Keratinocyte (primary cell): ENCODE results near the gene SLC51A. TPM values are rescaled to one million over a fixed set of nuclear protein-coding genes. Genes with fewer than 3 reads are reported as not detected.

Experiments used
- DNase-seq: peaks from one replicate; pipeline ENCODE4 v3.0.0-alpha.2; 2011; ENCODE audit warnings: low read depth, missing footprints, low spot score
- FAIRE-seq: peaks from 2 replicates; lab custom pipeline; 2011; peaks lifted over from hg19 to GRCh38; lab: Jason Lieb, UNC
- H2AFZ ChIP-seq: 2 replicates; pipeline ENCODE4 v1.6.0; 2012; ENCODE audit warnings: low read length, control low read depth, inconsistent platforms; ENCODE audit not compliant: control insufficient read depth
- H3K27ac ChIP-seq: 2 replicates; pipeline ENCODE4 v1.5.1; 2011; ENCODE audit warnings: low read length; ENCODE audit not compliant: control insufficient read depth, insufficient read depth
- H3K27me3 ChIP-seq: 3 replicates; pipeline ENCODE4 v1.6.0; 2011; ENCODE audit warnings: low read length; ENCODE audit not compliant: control insufficient read depth, insufficient read depth; ENCODE audit errors: extremely low read depth
- H3K36me3 ChIP-seq, 2 experiments: 2 replicates in 1 of 2; 3 replicates in 1 of 2; pipeline ENCODE4 v1.5.1; 2011; ENCODE audit warnings: low read length in 2 of 2, mild to moderate bottlenecking in 1 of 2; ENCODE audit not compliant: control insufficient read depth in 2 of 2, insufficient read depth in 2 of 2; ENCODE audit errors: extremely low read depth in 1 of 2
- H3K4me1 ChIP-seq: 3 replicates; pipeline ENCODE4 v1.5.1; 2011; ENCODE audit warnings: low read length; ENCODE audit not compliant: control insufficient read depth, insufficient read depth; ENCODE audit errors: extremely low read depth
- H3K4me2 ChIP-seq: 3 replicates; pipeline ENCODE4 v1.6.0; 2011; ENCODE audit warnings: low read depth, low read length; ENCODE audit not compliant: control insufficient read depth, insufficient read depth; ENCODE audit errors: extremely low read depth
- H3K4me3 ChIP-seq, 3 experiments: fragments of 200-600 bp in 1 of 3; sonication (generic) in 1 of 3; 2 replicates in 2 of 3; 3 replicates in 1 of 3; pipeline ENCODE4 v1.5.1; 2011 to 2016; ENCODE audit warnings: low read length in 3 of 3, mild to moderate bottlenecking in 3 of 3, control low read depth in 2 of 3, inconsistent platforms in 1 of 3, low read depth in 1 of 3, mixed read lengths in 1 of 3, mixed run types in 1 of 3, moderate library complexity in 1 of 3; ENCODE audit not compliant: control insufficient read depth in 2 of 3, insufficient read depth in 2 of 3; ENCODE audit errors: extremely low read depth in 1 of 3
- H3K79me2 ChIP-seq: 2 replicates; pipeline ENCODE4 v1.6.0; 2012; ENCODE audit warnings: low read length; ENCODE audit not compliant: control insufficient read depth, insufficient read depth
- H3K9ac ChIP-seq: 3 replicates; pipeline ENCODE4 v1.6.0; 2011; ENCODE audit warnings: low read length; ENCODE audit not compliant: control insufficient read depth, insufficient read depth; ENCODE audit errors: extremely low read depth
- H3K9me1 ChIP-seq: 3 replicates; pipeline ENCODE4 v1.6.0; 2011; ENCODE audit warnings: low read length; ENCODE audit not compliant: control insufficient read depth, insufficient read depth; ENCODE audit errors: extremely low read depth
- H3K9me3 ChIP-seq: 2 replicates; pipeline ENCODE4 v1.5.1; 2012; ENCODE audit warnings: low read depth, low read length; ENCODE audit not compliant: control insufficient read depth
- H4K20me1 ChIP-seq: 3 replicates; pipeline ENCODE4 v1.6.0; 2011; ENCODE audit warnings: low read length; ENCODE audit not compliant: control insufficient read depth, insufficient read depth; ENCODE audit errors: extremely low read depth
- CTCF ChIP-seq, 3 experiments: IDR thresholded peaks in 1 of 3; conservative IDR thresholded peaks in 1 of 3; optimal IDR thresholded peaks in 1 of 3; 2 replicates in 2 of 3; 3 replicates in 1 of 3; pipeline versions ENCODE3 to v1.5.1; 2011; ENCODE audit warnings: low read length in 3 of 3, mild to moderate bottlenecking in 3 of 3, moderate library complexity in 2 of 3, control low read depth in 1 of 3, inconsistent platforms in 1 of 3; ENCODE audit not compliant: insufficient read depth in 2 of 3; ENCODE audit errors: extremely low read depth in 1 of 3
- EZH2 ChIP-seq: IDR thresholded peaks from one replicate; pipeline ENCODE4 v1.6.1; 2012; ENCODE audit warnings: inconsistent platforms, mild to moderate bottlenecking, low read length, moderate library complexity
- dilution Hi-C: fragments of 300-500 bp; cut with MboI; formaldehyde crosslinking; loops from one replicate; pipeline ENCODE4 v1.7.0; 2020; ENCODE audit warnings: low sequenced_read_pairs; ENCODE audit not compliant: extremely low pct_ligation_motif_present
- polyA plus RNA-seq, 5 experiments: library from polyadenylated mRNA; depleted of rRNA in 3 of 5; stranded (reverse) in 3 of 5; stranded (forward) in 1 of 5; unstranded in 1 of 5; fragments of >200 nt; gene quantifications; 1 replicate in 1 of 5; 2 replicates in 3 of 5; 3 replicates in 1 of 5; pipeline versions ENCODE4 v1.2.1 to v1.2.3, GENCODE V29; 2011 to 2012; ENCODE audit warnings: missing spikeins in 2 of 5, low read depth in 1 of 5, low replicate concordance in 1 of 5

SLC51A gene
- polyA plus RNA-seq, 1 donor (not counting 4 experiments of a cell fraction or from before 2014, with no cell fraction given), result not detected

- H3K9ac ChIP-seq, result no peak overlapping the region
- H3K9me3 ChIP-seq, result no peaks in the 10 kb centered on the region
- no peak overlapping the region for H2AFZ ChIP-seq
- TF ChIP-seq CTCF (optimal IDR thresholded peaks at IDR 0.05 in 1 of 3, IDR thresholded peaks at IDR 0.05 in 1 of 3, conservative IDR thresholded peaks at IDR 0.05 in 1 of 3; ENCODE audit: extremely low read depth in 1 of 3, insufficient read depth in 2 of 3, low read length in 3 of 3) (no peak), EZH2 (no peak)
- H3K36me3 ChIP-seq, result no peaks in the 10 kb centered on the region
- H4K20me1 ChIP-seq, result no peaks in the 10 kb centered on the region
- no peaks in the 10 kb centered on the region for H3K9me1 ChIP-seq
- peaks cover 6% of the 10 kb centered on the region for H3K4me1 ChIP-seq
- peaks cover 22% of the 10 kb centered on the region for H3K27me3 ChIP-seq
- dilution Hi-C loops, result no loop called here
- H3K4me2 ChIP-seq, result no peak overlapping the region
- H3K79me2 ChIP-seq, result no peaks in the 10 kb centered on the region
- no peak overlapping the region for H3K27ac ChIP-seq
- no peak overlapping the region for H3K4me3 ChIP-seq
- FAIRE-seq (no peak), DNase-seq (no peak)
Measured at GRCh38 chr3:196217307-196218154, 1.2 kb downstream of the SLC51A start.

DNA sequence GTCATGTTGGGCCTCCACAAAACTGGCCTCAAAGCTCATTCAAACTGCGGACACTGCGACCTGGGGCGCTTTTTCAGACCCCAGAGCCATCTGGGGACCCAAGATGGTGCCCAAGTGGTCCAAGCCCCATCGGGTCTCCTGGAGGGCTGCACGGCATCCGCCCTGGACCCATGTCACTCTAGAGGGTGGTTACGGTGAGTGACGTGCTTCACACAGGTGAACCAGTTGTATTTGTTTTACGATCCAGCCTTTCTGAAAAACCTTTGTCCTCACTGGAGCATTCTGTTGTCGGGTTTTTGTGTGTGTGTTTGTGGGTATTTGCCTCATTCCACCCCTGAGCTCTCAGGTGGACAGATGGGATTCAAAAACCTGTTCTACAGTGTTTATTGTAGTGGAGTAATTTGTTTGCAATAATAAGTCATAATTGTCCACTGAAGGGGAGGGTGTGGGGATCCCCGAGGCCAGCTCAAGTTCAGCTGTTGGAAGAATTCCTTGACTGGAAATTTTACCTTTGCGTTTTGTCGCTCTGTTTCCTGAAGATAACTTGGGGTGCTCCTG lies 1.9 kb downstream of the SLC51A start:
- DNase-seq (no peak), FAIRE-seq (no peak)
- Histone ChIP-seq H3K4me2 (no peak overlapping the region), H3K36me3 (no peaks in the 10 kb centered on the region), H2AFZ (no peak overlapping the region), H3K79me2 (no peaks in the 10 kb centered on the region), H3K27me3 (peaks cover 22% of the 10 kb centered on the region), H4K20me1 (no peaks in the 10 kb centered on the region), H3K4me1 (peaks cover 6% of the 10 kb centered on the region), H3K9me3 (no peaks in the 10 kb centered on the region), H3K9ac (no peak overlapping the region), H3K9me1 (no peaks in the 10 kb centered on the region), H3K4me3 (no peak overlapping the region), H3K27ac (no peak overlapping the region)
- no peak for TF ChIP-seq CTCF (optimal IDR thresholded peaks at IDR 0.05 in 1 of 3, IDR thresholded peaks at IDR 0.05 in 1 of 3, conservative IDR thresholded peaks at IDR 0.05 in 1 of 3; ENCODE audit: extremely low read depth in 1 of 3, insufficient read depth in 2 of 3, low read length in 3 of 3)
- dilution Hi-C loops, result no loop called here
